K562 (cell line): Measurements from ENCODE around the gene GNA14. TPM values are rescaled to one million over a fixed set of nuclear protein-coding genes. Genes with fewer than 3 reads are reported as not detected.

ENCODE experiments used
- ATAC-seq: fragments of 200-7000 bp; cut with Tn5 transposase; 3 replicates; pipeline ENCODE4 v1.9.1; 2020; ENCODE audit warnings: moderate library complexity
- BruUV-seq: library from RNA; stranded (reverse); fragments of 400-500 nt; replicated peaks from 2 replicates; lab custom pipeline; 2021; lab: Mats Ljungman, UMichigan
- CTCF ChIA-PET: fragments of 300-600 bp; formaldehyde crosslinking; extraction: SDS; loops from one replicate; lab custom pipeline; 2021; ENCODE audit warnings: low intra/inter-chr PET ratio; lab: Yijun Ruan, JAX
- POLR2A ChIA-PET: fragments of 300-600, 350-650 bp; sonication (Branson Sonifier 250); formaldehyde crosslinking; extraction: SDS; loops from one replicate; lab custom pipeline; 2021; ENCODE audit warnings: antibody characterized with exemption, inconsistent platforms; lab: Yijun Ruan, JAX
- DNase-seq, 4 experiments: peaks; one replicate each; pipeline versions ENCODE4 v3.0.0 to v3.0.0-alpha.2; 2011 to 2018; ENCODE audit warnings: low spot score in 3 of 4, mixed read lengths in 3 of 4; ENCODE audit errors: extremely low read depth in 1 of 4
- FAIRE-seq: peaks from 2 replicates; lab custom pipeline; 2011; peaks lifted over from hg19 to GRCh38; lab: Jason Lieb, UNC
- H2AFZ ChIP-seq: 2 replicates; pipeline ENCODE4 v1.6.0; 2011; ENCODE audit warnings: low read depth, low read length, control low read depth, inconsistent platforms
- H3K27ac ChIP-seq: fragments of 200-600 bp; 3 replicates; pipeline ENCODE4 v1.8.0; 2011; ENCODE audit warnings: low read depth, mild to moderate bottlenecking, control low read depth, inconsistent platforms, low read length, moderate library complexity, mixed read lengths; ENCODE audit errors: extremely low read depth
- H3K27me3 ChIP-seq, 2 experiments: fragments of 300-600 bp in 1 of 2; 2 replicates in 1 of 2; 3 replicates in 1 of 2; pipeline versions ENCODE4 v1.6.0 to v1.8.0; 2011; ENCODE audit warnings: inconsistent platforms in 2 of 2, low read length in 2 of 2, mild to moderate bottlenecking in 1 of 2, mixed read lengths in 1 of 2, moderate library complexity in 1 of 2; ENCODE audit not compliant: control insufficient read depth in 2 of 2, insufficient read depth in 2 of 2
- H3K36me3 ChIP-seq: fragments of 300-600 bp; 3 replicates; pipeline ENCODE4 v1.8.0; 2011; ENCODE audit warnings: mild to moderate bottlenecking, low read length, inconsistent platforms; ENCODE audit not compliant: control insufficient read depth, insufficient read depth
- H3K4me1 ChIP-seq, 2 experiments: fragments of 200-600 bp in 1 of 2; replicated peaks in 1 of 2; 2 replicates in 1 of 2; 3 replicates in 1 of 2; pipeline versions ENCODE4 v1.5.1 to v1.8.0; 2011; ENCODE audit warnings: inconsistent platforms in 2 of 2, low read length in 2 of 2, mild to moderate bottlenecking in 1 of 2, mixed read lengths in 1 of 2, moderate library complexity in 1 of 2; ENCODE audit not compliant: control insufficient read depth in 2 of 2, insufficient read depth in 2 of 2
- H3K4me2 ChIP-seq: 2 replicates; pipeline ENCODE4 v1.6.1; 2011; ENCODE audit warnings: low read length, control low read depth, inconsistent platforms, mixed read lengths; ENCODE audit not compliant: insufficient read depth
- H3K4me3 ChIP-seq: fragments of 200-600 bp; sonication (generic), shearing (Covaris generic); 2 replicates; pipeline ENCODE4 v1.5.1; 2016; ENCODE audit warnings: control low read depth, inconsistent platforms
- H3K79me2 ChIP-seq: fragments of 200-600 bp; 3 replicates; pipeline ENCODE4 v1.8.0; 2011; ENCODE audit warnings: low read length, inconsistent platforms; ENCODE audit not compliant: control insufficient read depth, insufficient read depth
- H3K9ac ChIP-seq, 2 experiments: 2 replicates each; pipeline versions ENCODE4 v1.6.0 to v1.6.1; 2011; ENCODE audit warnings: low read depth in 2 of 2, low read length in 2 of 2, control low read depth in 1 of 2, inconsistent platforms in 1 of 2, mild to moderate bottlenecking in 1 of 2, mixed read lengths in 1 of 2; ENCODE audit not compliant: insufficient read depth in 1 of 2
- H3K9me1 ChIP-seq: one replicate; pipeline ENCODE4 v1.6.0; 2011; ENCODE audit warnings: inconsistent platforms, mild to moderate bottlenecking, low read length, moderate library complexity; ENCODE audit not compliant: control insufficient read depth, insufficient read depth
- H3K9me3 ChIP-seq: replicated peaks from 2 replicates; pipeline ENCODE4 v1.5.1; 2011; ENCODE audit warnings: low read depth, low read length, inconsistent platforms; ENCODE audit not compliant: control insufficient read depth, insufficient read depth
- H4K20me1 ChIP-seq: replicated peaks from 2 replicates; pipeline ENCODE4 v1.6.1; 2011; ENCODE audit warnings: low read length, inconsistent platforms, mixed read lengths; ENCODE audit not compliant: control insufficient read depth, insufficient read depth
- CC2D1A ChIP-seq: fragments of 450-650 bp; IDR thresholded peaks from 2 replicates; pipeline ENCODE4 v1.6.1; 2017; ENCODE audit warnings: mild to moderate bottlenecking
- E2F1 ChIP-seq: sonication (generic); formaldehyde crosslinking; IDR thresholded peaks from 2 replicates; pipeline ENCODE4 v1.8.1; 2023; ENCODE audit warnings: mild to moderate bottlenecking, missing genetic modification reagents, moderate library complexity
- MAX ChIP-seq: sonication (generic); formaldehyde crosslinking; IDR thresholded peaks from 2 replicates; pipeline ENCODE4 v1.9.0; 2022; ENCODE audit warnings: mild to moderate bottlenecking, missing genetic modification reagents
- POLR2AphosphoS5 ChIP-seq: IDR thresholded peaks from 2 replicates; pipeline ENCODE4 v1.6.1; 2011; ENCODE audit warnings: mild to moderate bottlenecking, low read depth, low read length, moderate library complexity; ENCODE audit not compliant: control insufficient read depth, insufficient read depth
- TCF3 ChIP-seq: sonication (generic); formaldehyde crosslinking; IDR thresholded peaks from 2 replicates; pipeline ENCODE4 v1.4.0; 2020; ENCODE audit warnings: mild to moderate bottlenecking, missing genetic modification reagents
- ZFP36 ChIP-seq: fragments of 150-350 bp; IDR thresholded peaks from 2 replicates; pipeline ENCODE4 v1.6.1; 2018; ENCODE audit warnings: low read length, low read depth; ENCODE audit not compliant: partially characterized antibody
- ZNF12 ChIP-seq: sonication (generic); formaldehyde crosslinking; IDR thresholded peaks from 2 replicates; pipeline ENCODE4 v1.4.0; 2020; ENCODE audit warnings: mild to moderate bottlenecking, missing genetic modification reagents
- ZNF79 ChIP-seq: fragments of 250-450 bp; sonication (Bioruptor Pico); IDR thresholded peaks from 2 replicates; pipeline ENCODE4 v1.4.0; 2020; ENCODE audit warnings: low read depth, mild to moderate bottlenecking, moderate library complexity
- WGBS: fragments of 100-300 bp; shearing (Covaris generic); methylation state at CpG from one replicate; pipeline ENCODE4 v1.1.6; 2016; ENCODE audit warnings: low coverage, mixed read lengths; ENCODE audit not compliant: insufficient coverage; ENCODE audit errors: missing lambda C conversion rate; 5-methylcytosine and 5-hydroxymethylcytosine counted together
- in situ Hi-C: fragments of 300-500 bp; cut with MboI; formaldehyde crosslinking; loops from 4 replicates; pipeline ENCODE4 v1.15.0; 2018; ENCODE audit warnings: inconsistent platforms, mixed read lengths
- intact Hi-C: fragments of 100-400 bp; cut with micrococcal nuclease; formaldehyde crosslinking; loops from 2 replicates; pipeline ENCODE4 v1.14.2; 2022
- polyA plus RNA-seq, 8 experiments: library from polyadenylated mRNA; depleted of rRNA in 4 of 8; stranded (reverse) in 5 of 8; unstranded in 3 of 8; fragments of >200 nt; fragmentation: Nextera tagmentation in 2 of 8; fragmentation: Illumina TruSeq in 1 of 8; extraction: Ambion mirVana in 2 of 8; extraction: Trizol in 1 of 8; gene quantifications; 2 replicates each; pipeline versions ENCODE4 v1.2.1 to v1.2.3, GENCODE V29; 2011 to 2014; ENCODE audit warnings: inconsistent platforms in 1 of 8, missing spikeins in 1 of 8
- total RNA-seq, 7 experiments: library from RNA; depleted of rRNA in 6 of 7; stranded (reverse); fragments of >200 nt in 6 of 7; fragmentation: Illumina TruSeq in 2 of 7; extraction: Trizol in 2 of 7; gene quantifications; 2 replicates each; pipeline versions ENCODE4 v1.2.1 to v1.2.3, GENCODE V29; 2011 to 2021; ENCODE audit warnings: low replicate concordance in 1 of 7

The GNA14 gene
- total and polyA plus RNA-seq, 9 of the 15 experiments (the other 6 are each of a cell fraction or from before 2014, with no cell fraction given), result 0.03 to 0.11 (median 0.03) TPM; not detected in 6

DNA sequence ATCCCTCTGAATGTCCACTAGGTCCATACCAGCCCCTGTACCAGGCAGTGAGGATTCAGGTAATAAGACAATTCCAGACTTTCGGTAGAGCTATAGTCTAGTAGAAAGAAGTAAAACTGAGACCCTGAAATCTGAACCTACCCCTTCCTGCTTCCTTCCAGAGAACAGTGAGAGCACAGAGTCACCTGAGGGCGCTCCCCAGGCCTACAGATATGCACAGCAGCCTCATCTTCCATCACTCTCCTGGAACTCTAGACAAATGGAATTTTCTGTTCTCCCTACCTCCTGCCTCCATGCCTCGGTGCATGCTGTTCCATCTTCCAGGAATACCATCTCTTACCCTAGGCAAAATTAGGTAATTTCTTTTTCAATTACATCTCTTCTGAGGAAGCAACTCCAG is 3.1 kb upstream of the GNA14 start:
- Histone ChIP-seq H4K20me1 (no peaks in the 10 kb centered on the region), H3K4me1 (peaks cover 0 to 11% of the 10 kb centered on the region in 2 experiments; a peak in 2 of 5 replicates), H3K36me3 (no peaks in the 10 kb centered on the region), H3K4me2 (no peak overlapping the region), H3K4me3 (no peak overlapping the region), H3K27me3 (peaks cover 13 to 28% of the 10 kb centered on the region in 2 experiments; a peak in 4 of 5 replicates), H3K27ac (no peak overlapping the region), H3K79me2 (no peaks in the 10 kb centered on the region), H3K9me3 (no peaks in the 10 kb centered on the region)
- no TSS peak for BruUV-seq
- no peak for ATAC-seq
- intact Hi-C loops, result no loop called here
- no peak for DNase-seq
- no peak for TF ChIP-seq ZNF12 (CRISPR knock-in tag)
- TF ChIP-seq MAX (CRISPR knock-in tag), result no peak
- no peak for TF ChIP-seq ZFP36
- TF ChIP-seq CC2D1A, result no peak
- TF ChIP-seq ZNF79 (CRISPR knock-in tag), result no peak
- TF ChIP-seq E2F1 (CRISPR knock-in tag), result no peak
- TF ChIP-seq TCF3 (CRISPR knock-in tag), result no peak
- no peak for TF ChIP-seq POLR2AphosphoS5
- TF ChIP-seq, all 486 proteins: peak for 0
- Histone ChIP-seq H3K9me1 (no peaks in the 10 kb centered on the region), H3K9ac (no peak overlapping the region), H2AFZ (no peak overlapping the region)
- no peak for FAIRE-seq
- CTCF ChIA-PET, result no interaction called here
- POLR2A ChIA-PET, result no interaction called here
- in situ Hi-C loops, result no loop called here
- 0% methylated on average over 2 of the region's 3 CpGs for WGBS
